HCT116 (cell line): Measurements from ENCODE around the gene TMEM232. TPM values are rescaled to one million over a fixed set of nuclear protein-coding genes. Genes with fewer than 3 reads are reported as not detected.
A peak's percentile ranks its signal among the peaks of the same experiment; 100 is the strongest.

Experiments
- ATAC-seq: fragments of 200-7000 bp; cut with Tn5 transposase; 2 replicates; pipeline ENCODE4 v1.9.1; 2020; ENCODE audit warnings: mild to moderate bottlenecking, moderate library complexity
- BruUV-seq: library from RNA; stranded (reverse); fragments of 400-500 nt; replicated peaks from 2 replicates; lab custom pipeline; 2021; lab: Mats Ljungman, UMichigan
- CTCF ChIA-PET: fragments of 300-600 bp; sonication (Branson Sonifier 250); formaldehyde crosslinking; loops from one replicate; lab custom pipeline; 2021; ENCODE audit warnings: antibody characterized with exemption; lab: Charles Lee
- POLR2A ChIA-PET: fragments of 300-600, 350-600 bp; sonication (Branson Sonifier 250); formaldehyde crosslinking; loops from one replicate; lab custom pipeline; 2021; ENCODE audit warnings: antibody characterized with exemption; lab: Charles Lee
- RAD21 ChIA-PET, 2 experiments: fragments of 300-600 bp; sonication (Branson Sonifier 250); formaldehyde crosslinking; loops; one replicate each; lab custom pipeline; 2023; ENCODE audit warnings: low total read pairs in 2 of 2; ENCODE audit not compliant: uncharacterized antibody in 2 of 2, unreplicated experiment in 2 of 2, low non-redundant PET in 1 of 2; lab: Charles Lee
- DNase-seq: peaks from one replicate; pipeline ENCODE4 v3.0.0-alpha.2; 2010; ENCODE audit warnings: low read depth, low spot score
- H2AFZ ChIP-seq: fragments of 200-600 bp; shearing (Covaris generic), sonication (generic); 2 replicates; pipeline ENCODE4 v1.6.1; 2017; ENCODE audit warnings: low read depth, mixed run types, mixed read lengths, antibody characterized with exemption, low read length; ENCODE audit not compliant: poor library complexity, severe bottlenecking
- H3K27ac ChIP-seq: 2 replicates; pipeline ENCODE4 v1.5.1; 2012; ENCODE audit warnings: low read depth, low read length
- H3K27me3 ChIP-seq: fragments of 200-600 bp; sonication (generic); 2 replicates; pipeline ENCODE4 v1.6.1; 2016; ENCODE audit warnings: mixed run types, low read length, mixed read lengths; ENCODE audit not compliant: insufficient read depth
- H3K36me3 ChIP-seq, 2 experiments: fragments of 200-500 bp in 1 of 2; fragments of 200-600 bp in 1 of 2; sonication (Bioruptor generic) in 1 of 2; sonication (generic) in 1 of 2; 2 replicates each; pipeline versions ENCODE4 v1.5.1 to v1.6.1; 2014 to 2016; ENCODE audit warnings: low read length in 2 of 2, inconsistent platforms in 1 of 2, mixed read lengths in 1 of 2, mixed run types in 1 of 2; ENCODE audit not compliant: insufficient read depth in 2 of 2, control insufficient read depth in 1 of 2
- H3K4me1 ChIP-seq, 2 experiments: fragments of 200-600 bp in 1 of 2; sonication (generic) in 1 of 2; 2 replicates each; pipeline versions ENCODE4 v1.5.1 to v1.6.1; 2012 to 2017; ENCODE audit warnings: low read length in 2 of 2, inconsistent platforms in 1 of 2, mild to moderate bottlenecking in 1 of 2, mixed read lengths in 1 of 2, mixed run types in 1 of 2, moderate library complexity in 1 of 2; ENCODE audit not compliant: insufficient read depth in 2 of 2, control insufficient read depth in 1 of 2
- H3K4me2 ChIP-seq: fragments of 200-600 bp; sonication (generic); 2 replicates; pipeline ENCODE4 v1.6.1; 2017; ENCODE audit warnings: mixed run types, low read length, mixed read lengths
- H3K4me3 ChIP-seq, 2 experiments: fragments of 200-600 bp in 1 of 2; sonication (generic) in 1 of 2; replicated peaks in 1 of 2; 2 replicates each; pipeline ENCODE4 v1.5.1; 2011 to 2016; ENCODE audit warnings: low read length in 2 of 2, control low read depth in 1 of 2, low read depth in 1 of 2, mild to moderate bottlenecking in 1 of 2, mixed read lengths in 1 of 2, mixed run types in 1 of 2
- H3K79me2 ChIP-seq: fragments of 200-600 bp; sonication (generic); 2 replicates; pipeline ENCODE4 v1.6.1; 2017; ENCODE audit warnings: mild to moderate bottlenecking, mixed run types, low read length, moderate library complexity, mixed read lengths; ENCODE audit not compliant: insufficient read depth
- H3K9ac ChIP-seq: fragments of 200-600 bp; sonication (generic); 2 replicates; pipeline ENCODE4 v1.6.1; 2016; ENCODE audit warnings: low read length, mixed read lengths
- H3K9me2 ChIP-seq: fragments of 200-600 bp; sonication (generic), shearing (Covaris generic); 2 replicates; pipeline ENCODE4 v1.6.1; 2017; ENCODE audit warnings: mixed run types, mild to moderate bottlenecking, moderate library complexity; ENCODE audit not compliant: insufficient read depth
- H3K9me3 ChIP-seq, 2 experiments: fragments of 200-500 bp in 1 of 2; fragments of 200-600 bp in 1 of 2; sonication (Bioruptor generic) in 1 of 2; sonication (generic) in 1 of 2; 2 replicates each; pipeline ENCODE4 v1.6.1; 2014 to 2017; ENCODE audit warnings: low read length in 2 of 2, mixed read lengths in 2 of 2, inconsistent platforms in 1 of 2, low read depth in 1 of 2, mild to moderate bottlenecking in 1 of 2, mixed run types in 1 of 2, moderate library complexity in 1 of 2; ENCODE audit not compliant: control insufficient read depth in 1 of 2, insufficient read depth in 1 of 2
- H4K20me1 ChIP-seq: fragments of 200-600 bp; sonication (generic), shearing (Covaris generic); 2 replicates; pipeline ENCODE4 v1.6.1; 2017; ENCODE audit warnings: mixed run types, mild to moderate bottlenecking, moderate library complexity; ENCODE audit not compliant: insufficient read depth
- EGR1 ChIP-seq: IDR thresholded peaks from 2 replicates; pipeline ENCODE4 v1.6.1; 2012; ENCODE audit warnings: low read depth
- ELF1 ChIP-seq: IDR thresholded peaks from 2 replicates; pipeline ENCODE4 v1.6.1; 2012; ENCODE audit warnings: low read depth, borderline replicate concordance
- POLR2A ChIP-seq: IDR thresholded peaks from 2 replicates; pipeline ENCODE4 v1.7.0; 2011; ENCODE audit warnings: borderline replicate concordance; ENCODE audit not compliant: insufficient read depth, insufficient read length; ENCODE audit errors: extremely low read depth
- POLR2AphosphoS5 ChIP-seq: IDR thresholded peaks from 2 replicates; pipeline ENCODE4 v1.6.1; 2011; ENCODE audit warnings: mild to moderate bottlenecking, low read depth, low read length, moderate library complexity
- SIN3A ChIP-seq: IDR thresholded peaks from 2 replicates; pipeline ENCODE4 v1.6.1; 2012; ENCODE audit warnings: low read depth
- SRF ChIP-seq: IDR thresholded peaks from 2 replicates; pipeline ENCODE4 v1.6.1; 2012; ENCODE audit warnings: low read depth
- YY1 ChIP-seq: IDR thresholded peaks from 2 replicates; pipeline ENCODE4 v1.6.1; 2011; ENCODE audit warnings: low read length, low read depth, moderate library complexity, mild to moderate bottlenecking; ENCODE audit not compliant: insufficient replicate concordance; ENCODE audit errors: extremely low read depth
- ZFX ChIP-seq: fragments of 450-650 bp; IDR thresholded peaks from 2 replicates; pipeline ENCODE4 v1.6.1; 2017
- intact Hi-C: fragments of 100-400 bp; cut with micrococcal nuclease; formaldehyde crosslinking; loops from 2 replicates; pipeline ENCODE4 v1.10.0; 2022
- total RNA-seq: library from RNA; stranded (reverse); gene quantifications from one replicate; pipeline ENCODE4 v1.2.1, GENCODE V29; 2021; ENCODE audit not compliant: unreplicated experiment
- TF ChIP-seq, protein P1 (sequence below): IDR thresholded peaks from 2 replicates; pipeline ENCODE4 v1.6.1; 2011; ENCODE audit warnings: mild to moderate bottlenecking, low read length, moderate library complexity; ENCODE audit not compliant: insufficient replicate concordance; ENCODE audit errors: extremely low read depth
- TF ChIP-seq, protein P2 (sequence below): IDR thresholded peaks from 2 replicates; pipeline ENCODE4 v1.6.1; 2012

The TMEM232 gene
- total RNA-seq, 1 experiment from 2014 or later = 1.2 TPM

DNA sequence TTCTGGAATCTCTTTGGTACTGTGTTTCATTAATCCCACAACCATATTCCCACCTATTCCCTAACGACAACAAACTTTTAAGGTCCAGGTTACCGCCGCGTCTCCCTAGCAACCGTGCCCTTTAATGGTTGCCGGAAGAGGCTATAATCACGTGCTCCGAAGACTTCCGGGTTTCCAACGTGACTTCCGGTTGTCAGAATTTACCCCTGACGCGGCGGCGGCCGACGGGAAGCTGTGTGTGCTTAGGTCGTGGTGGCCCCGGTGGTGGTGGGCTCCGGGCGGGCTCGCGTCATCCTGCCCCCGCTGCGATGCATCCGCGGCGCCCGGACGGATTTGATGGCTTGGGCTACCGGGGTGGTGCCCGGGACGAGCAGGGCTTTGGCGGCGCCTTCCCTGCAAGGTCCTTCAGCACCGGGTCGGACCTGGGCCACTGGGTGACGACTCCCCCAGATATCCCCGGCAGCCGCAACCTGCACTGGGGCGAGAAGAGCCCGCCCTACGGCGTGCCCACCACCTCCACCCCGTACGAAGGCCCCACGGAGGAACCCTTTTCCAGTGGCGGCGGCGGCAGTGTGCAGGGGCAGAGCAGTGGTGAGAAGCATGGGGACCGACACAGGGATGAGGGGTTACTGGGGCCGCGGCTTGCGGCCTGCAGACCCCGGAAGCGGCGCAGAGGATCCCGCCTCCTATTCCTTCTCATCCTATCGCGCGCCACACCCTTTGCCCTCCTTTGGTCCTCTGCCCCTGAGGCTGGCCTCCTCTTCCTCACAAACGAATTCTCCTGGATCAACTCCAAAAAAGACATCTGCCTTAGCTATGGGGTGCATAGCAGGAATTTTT lies 12.6 kb upstream of the TMEM232 start, which contains the start of gene SLC25A46:
Gene SLC25A46, plus strand, starts transcription at position 196 of the 840 bp plus-strand sequence. Its CDS starts 113 bp downstream, at position 309.
- no TSS peak for BruUV-seq
- no peaks in the 10 kb centered on the region for H3K9me3 ChIP-seq
- H2AFZ ChIP-seq = peak within 1 kb of the TSS; percentile 95
- ATAC-seq (peak; percentile 89), DNase-seq (peak; percentile 78)
- ChIA-PET RAD21 (no interaction called here), CTCF (interaction anchor here (1.1 kb wide), 1 partner anchor 18 kb away, joined by 3 read pairs; no protein-coding TSS in a partner anchor), POLR2A (no interaction called here)
- no peaks in the 10 kb centered on the region for H3K9me2 ChIP-seq
- no peaks in the 10 kb centered on the region for H4K20me1 ChIP-seq
- TF ChIP-seq, protein P1, sequence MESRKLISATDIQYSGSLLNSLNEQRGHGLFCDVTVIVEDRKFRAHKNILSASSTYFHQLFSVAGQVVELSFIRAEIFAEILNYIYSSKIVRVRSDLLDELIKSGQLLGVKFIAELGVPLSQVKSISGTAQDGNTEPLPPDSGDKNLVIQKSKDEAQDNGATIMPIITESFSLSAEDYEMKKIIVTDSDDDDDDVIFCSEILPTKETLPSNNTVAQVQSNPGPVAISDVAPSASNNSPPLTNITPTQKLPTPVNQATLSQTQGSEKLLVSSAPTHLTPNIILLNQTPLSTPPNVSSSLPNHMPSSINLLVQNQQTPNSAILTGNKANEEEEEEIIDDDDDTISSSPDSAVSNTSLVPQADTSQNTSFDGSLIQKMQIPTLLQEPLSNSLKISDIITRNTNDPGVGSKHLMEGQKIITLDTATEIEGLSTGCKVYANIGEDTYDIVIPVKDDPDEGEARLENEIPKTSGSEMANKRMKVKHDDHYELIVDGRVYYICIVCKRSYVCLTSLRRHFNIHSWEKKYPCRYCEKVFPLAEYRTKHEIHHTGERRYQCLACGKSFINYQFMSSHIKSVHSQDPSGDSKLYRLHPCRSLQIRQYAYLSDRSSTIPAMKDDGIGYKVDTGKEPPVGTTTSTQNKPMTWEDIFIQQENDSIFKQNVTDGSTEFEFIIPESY = no peak
- TF ChIP-seq, protein P2, sequence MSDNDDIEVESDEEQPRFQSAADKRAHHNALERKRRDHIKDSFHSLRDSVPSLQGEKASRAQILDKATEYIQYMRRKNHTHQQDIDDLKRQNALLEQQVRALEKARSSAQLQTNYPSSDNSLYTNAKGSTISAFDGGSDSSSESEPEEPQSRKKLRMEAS = peak; percentile 91
- TF ChIP-seq YY1 (peak; percentile 86), EGR1 (no peak), POLR2A (no peak), POLR2AphosphoS5 (peak; percentile 75), ZFX (peak; percentile 85), ELF1 (peak; percentile 91), SRF (peak; percentile 77), SIN3A (peak; percentile 91)
- peak within 1 kb of the TSS; percentile 77 for H3K9ac ChIP-seq
- H3K27ac ChIP-seq = peak within 1 kb of the TSS; percentile 69
- peak within 1 kb of the TSS; percentile 89 for H3K4me2 ChIP-seq
- H3K4me1 ChIP-seq = peaks cover 5 to 10% of the 10 kb centered on the region in 2 experiments; a peak in 2 of 4 replicates
- H3K79me2 ChIP-seq = peaks cover 11% of the 10 kb centered on the region
- H3K27me3 ChIP-seq = no peaks in the 10 kb centered on the region
- intact Hi-C loops = no loop called here
- peak within 1 kb of the TSS; percentile 82 to 93 for H3K4me3 ChIP-seq
- H3K36me3 ChIP-seq = no peaks in the 10 kb centered on the region
